ENCODE data around the gene SPTLC3. TPM values are rescaled to one million over a fixed set of nuclear protein-coding genes. Genes with fewer than 3 reads are reported as not detected.

The SPTLC3 gene
- total and polyA plus RNA-seq, 2 of the 13 experiments (the other 11 are each of a cell fraction or from before 2014, with no cell fraction given) = 20.5 to 95.6 TPM

GRCh38 chr20:12999201-12999600 lies 9.6 kb upstream of the SPTLC3 start (continued):
- TF ChIP-seq, protein P1, sequence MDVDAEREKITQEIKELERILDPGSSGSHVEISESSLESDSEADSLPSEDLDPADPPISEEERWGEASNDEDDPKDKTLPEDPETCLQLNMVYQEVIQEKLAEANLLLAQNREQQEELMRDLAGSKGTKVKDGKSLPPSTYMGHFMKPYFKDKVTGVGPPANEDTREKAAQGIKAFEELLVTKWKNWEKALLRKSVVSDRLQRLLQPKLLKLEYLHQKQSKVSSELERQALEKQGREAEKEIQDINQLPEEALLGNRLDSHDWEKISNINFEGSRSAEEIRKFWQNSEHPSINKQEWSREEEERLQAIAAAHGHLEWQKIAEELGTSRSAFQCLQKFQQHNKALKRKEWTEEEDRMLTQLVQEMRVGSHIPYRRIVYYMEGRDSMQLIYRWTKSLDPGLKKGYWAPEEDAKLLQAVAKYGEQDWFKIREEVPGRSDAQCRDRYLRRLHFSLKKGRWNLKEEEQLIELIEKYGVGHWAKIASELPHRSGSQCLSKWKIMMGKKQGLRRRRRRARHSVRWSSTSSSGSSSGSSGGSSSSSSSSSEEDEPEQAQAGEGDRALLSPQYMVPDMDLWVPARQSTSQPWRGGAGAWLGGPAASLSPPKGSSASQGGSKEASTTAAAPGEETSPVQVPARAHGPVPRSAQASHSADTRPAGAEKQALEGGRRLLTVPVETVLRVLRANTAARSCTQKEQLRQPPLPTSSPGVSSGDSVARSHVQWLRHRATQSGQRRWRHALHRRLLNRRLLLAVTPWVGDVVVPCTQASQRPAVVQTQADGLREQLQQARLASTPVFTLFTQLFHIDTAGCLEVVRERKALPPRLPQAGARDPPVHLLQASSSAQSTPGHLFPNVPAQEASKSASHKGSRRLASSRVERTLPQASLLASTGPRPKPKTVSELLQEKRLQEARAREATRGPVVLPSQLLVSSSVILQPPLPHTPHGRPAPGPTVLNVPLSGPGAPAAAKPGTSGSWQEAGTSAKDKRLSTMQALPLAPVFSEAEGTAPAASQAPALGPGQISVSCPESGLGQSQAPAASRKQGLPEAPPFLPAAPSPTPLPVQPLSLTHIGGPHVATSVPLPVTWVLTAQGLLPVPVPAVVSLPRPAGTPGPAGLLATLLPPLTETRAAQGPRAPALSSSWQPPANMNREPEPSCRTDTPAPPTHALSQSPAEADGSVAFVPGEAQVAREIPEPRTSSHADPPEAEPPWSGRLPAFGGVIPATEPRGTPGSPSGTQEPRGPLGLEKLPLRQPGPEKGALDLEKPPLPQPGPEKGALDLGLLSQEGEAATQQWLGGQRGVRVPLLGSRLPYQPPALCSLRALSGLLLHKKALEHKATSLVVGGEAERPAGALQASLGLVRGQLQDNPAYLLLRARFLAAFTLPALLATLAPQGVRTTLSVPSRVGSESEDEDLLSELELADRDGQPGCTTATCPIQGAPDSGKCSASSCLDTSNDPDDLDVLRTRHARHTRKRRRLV (CRISPR knock-in tag; IDR thresholded peaks at IDR 0.05) = peak; percentile 54; the same call in 1 of the 2 replicates
- TF ChIP-seq NR2F6 (IDR thresholded peaks at IDR 0.05) (peak; percentile 61), NR2F6 (CRISPR knock-in tag; IDR thresholded peaks at IDR 0.05) (peak; percentile 59), MED1 (CRISPR knock-in tag; IDR thresholded peaks at IDR 0.05) (peak; percentile 53; the same call in 1 of the 2 replicates), KAT8 (CRISPR knock-in tag; IDR thresholded peaks at IDR 0.05) (peak; percentile 55; the same call in 1 of the 2 replicates), NFE2 (CRISPR knock-in tag; IDR thresholded peaks at IDR 0.05) (no peak), NCOA2 (CRISPR knock-in tag; IDR thresholded peaks at IDR 0.05) (peak; percentile 73), THRA (CRISPR knock-in tag; IDR thresholded peaks at IDR 0.05; ENCODE audit: borderline replicate concordance) (peak; percentile 8; the same call in 1 of the 2 replicates), ZNF451 (CRISPR knock-in tag; IDR thresholded peaks at IDR 0.05) (no peak), ZFP62 (CRISPR knock-in tag; IDR thresholded peaks at IDR 0.05) (no peak), ISL2 (CRISPR knock-in tag; IDR thresholded peaks at IDR 0.05) (peak; percentile 75), FOXP1 (IDR thresholded peaks at IDR 0.05) (0 out of 2 replicates have a peak, but pooled peaks have one; percentile 27), FOXP1 (CRISPR knock-in tag; IDR thresholded peaks at IDR 0.05) (peak; percentile 69; the same call in 1 of the 2 replicates), NFIC (IDR thresholded peaks at IDR 0.05; ENCODE audit: low read length) (0 out of 2 replicates have a peak, but pooled peaks have one; percentile 19), MED13 (CRISPR knock-in tag; IDR thresholded peaks at IDR 0.05) (0 out of 2 replicates have a peak, but pooled peaks have one; percentile 61), HDAC2 (CRISPR knock-in tag; IDR thresholded peaks at IDR 0.05) (0 out of 2 replicates have a peak, but pooled peaks have one; percentile 27), HDAC1 (CRISPR knock-in tag; IDR thresholded peaks at IDR 0.05) (0 out of 2 replicates have a peak, but pooled peaks have one; percentile 33), ZSCAN22 (CRISPR knock-in tag; IDR thresholded peaks at IDR 0.05) (no peak), ZNF598 (CRISPR knock-in tag; IDR thresholded peaks at IDR 0.05; ENCODE audit: borderline replicate concordance) (no peak), ZNF792 (CRISPR knock-in tag; IDR thresholded peaks at IDR 0.05) (peak; percentile 43; the same call in 1 of the 2 replicates)
- TF ChIP-seq, protein P2, sequence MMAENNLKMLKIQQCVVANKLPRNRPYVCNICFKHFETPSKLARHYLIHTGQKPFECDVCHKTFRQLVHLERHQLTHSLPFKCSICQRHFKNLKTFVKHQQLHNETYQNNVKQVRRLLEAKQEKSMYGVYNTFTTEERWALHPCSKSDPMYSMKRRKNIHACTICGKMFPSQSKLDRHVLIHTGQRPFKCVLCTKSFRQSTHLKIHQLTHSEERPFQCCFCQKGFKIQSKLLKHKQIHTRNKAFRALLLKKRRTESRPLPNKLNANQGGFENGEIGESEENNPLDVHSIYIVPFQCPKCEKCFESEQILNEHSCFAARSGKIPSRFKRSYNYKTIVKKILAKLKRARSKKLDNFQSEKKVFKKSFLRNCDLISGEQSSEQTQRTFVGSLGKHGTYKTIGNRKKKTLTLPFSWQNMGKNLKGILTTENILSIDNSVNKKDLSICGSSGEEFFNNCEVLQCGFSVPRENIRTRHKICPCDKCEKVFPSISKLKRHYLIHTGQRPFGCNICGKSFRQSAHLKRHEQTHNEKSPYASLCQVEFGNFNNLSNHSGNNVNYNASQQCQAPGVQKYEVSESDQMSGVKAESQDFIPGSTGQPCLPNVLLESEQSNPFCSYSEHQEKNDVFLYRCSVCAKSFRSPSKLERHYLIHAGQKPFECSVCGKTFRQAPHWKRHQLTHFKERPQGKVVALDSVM (CRISPR knock-in tag; IDR thresholded peaks at IDR 0.05) = no peak
